HL-60/S4 (cell line): ENCODE results near the gene SYNDIG1.

ENCODE experiments used
- in situ Hi-C: fragments of 300-500 bp; cut with MboI; formaldehyde crosslinking; loops from 2 replicates; pipeline ENCODE4 v1.14.3; 2022; ENCODE audit warnings: low sequenced_read_pairs

SYNDIG1 gene

GRCh38 chr20:24669701-24670100 is 200.3 kb downstream of the SYNDIG1 start:
- in situ Hi-C loops, result no loop called here

DNA sequence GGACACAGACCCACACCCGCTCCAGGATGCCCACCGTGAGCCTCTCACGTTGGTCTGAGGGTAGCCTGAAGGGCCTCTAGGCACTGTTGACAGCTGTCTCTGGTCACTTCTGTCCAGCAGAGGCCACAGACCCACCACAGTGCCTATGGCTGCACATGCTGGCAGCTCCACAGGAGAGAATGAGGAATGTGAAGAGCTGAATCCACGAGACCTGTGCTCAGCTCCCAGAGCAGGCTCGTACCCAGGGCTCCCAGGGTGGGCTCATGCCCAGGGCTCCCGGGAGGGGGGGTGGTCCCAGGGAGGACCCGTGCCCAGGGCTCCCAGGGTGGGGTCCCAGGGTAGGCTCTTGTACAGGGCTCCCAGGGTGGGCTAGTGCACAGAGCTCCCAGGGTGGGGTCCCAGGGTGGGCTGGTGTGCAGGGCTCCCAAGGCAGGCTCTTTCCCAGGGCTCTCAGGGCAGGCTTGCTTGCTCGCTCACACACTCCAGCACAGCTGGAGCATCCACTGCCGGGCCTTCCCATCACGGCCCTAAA is 201.0 kb downstream of the SYNDIG1 start:
- in situ Hi-C loops, result no loop called here

DNA sequence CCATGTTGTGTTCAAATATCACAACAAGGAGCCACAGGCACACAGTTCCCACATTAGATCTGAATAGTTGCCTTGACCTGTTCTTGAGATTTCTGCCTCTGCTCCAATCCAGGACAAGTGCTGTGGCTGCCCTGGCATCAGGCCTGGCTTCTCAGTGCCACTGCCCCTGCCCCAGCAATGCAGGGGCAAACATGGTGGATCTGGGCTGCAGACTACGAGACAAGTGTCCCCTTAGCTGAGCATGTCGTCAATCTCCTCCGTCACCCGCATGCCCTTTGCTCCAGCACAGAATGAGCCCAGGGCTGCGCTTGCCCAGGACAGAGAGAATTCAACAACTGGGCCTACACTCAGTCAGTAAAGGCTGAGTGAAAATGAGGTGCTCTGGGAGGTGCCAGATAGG is 201.6 kb downstream of the SYNDIG1 start:
- in situ Hi-C loops, result no loop called here

DNA sequence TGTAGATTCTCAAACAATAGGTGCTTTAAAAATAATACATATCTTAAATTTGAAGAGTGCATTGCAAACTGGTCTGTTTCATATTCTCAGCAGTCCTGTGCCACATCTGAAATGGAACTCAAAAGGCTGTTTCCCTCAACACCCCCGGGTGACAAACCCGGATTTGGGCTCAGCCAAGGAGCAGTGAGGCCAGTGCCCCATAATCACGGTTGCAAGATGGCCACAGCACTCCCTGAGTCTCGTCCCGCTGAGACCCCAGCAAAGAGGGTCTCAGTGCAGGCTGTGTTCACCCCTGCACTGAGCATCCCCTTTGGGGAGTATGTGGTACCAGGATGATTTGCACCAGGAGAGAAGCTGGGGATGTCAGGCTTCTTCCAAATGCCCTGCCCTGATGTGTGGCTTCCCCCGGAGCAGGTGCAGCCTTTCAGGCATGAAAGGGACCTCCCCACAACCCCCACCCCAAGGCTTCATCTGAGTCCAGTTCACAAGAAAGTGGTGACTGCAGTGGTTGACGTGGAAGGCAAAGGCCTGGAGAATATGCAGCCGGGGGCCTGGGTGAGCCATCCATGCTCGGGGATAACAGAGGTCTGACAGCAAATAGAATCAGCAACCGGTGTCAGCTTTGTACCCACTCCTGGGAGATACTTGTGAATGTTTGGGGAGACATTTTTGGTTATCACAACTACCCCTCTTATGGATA is 202.9 kb downstream of the SYNDIG1 start:
- in situ Hi-C loops, result no loop called here

GRCh38 chr20:24672886-24673677 is 203.7 kb downstream of the SYNDIG1 start:
- in situ Hi-C loops, result no loop called here

DNA sequence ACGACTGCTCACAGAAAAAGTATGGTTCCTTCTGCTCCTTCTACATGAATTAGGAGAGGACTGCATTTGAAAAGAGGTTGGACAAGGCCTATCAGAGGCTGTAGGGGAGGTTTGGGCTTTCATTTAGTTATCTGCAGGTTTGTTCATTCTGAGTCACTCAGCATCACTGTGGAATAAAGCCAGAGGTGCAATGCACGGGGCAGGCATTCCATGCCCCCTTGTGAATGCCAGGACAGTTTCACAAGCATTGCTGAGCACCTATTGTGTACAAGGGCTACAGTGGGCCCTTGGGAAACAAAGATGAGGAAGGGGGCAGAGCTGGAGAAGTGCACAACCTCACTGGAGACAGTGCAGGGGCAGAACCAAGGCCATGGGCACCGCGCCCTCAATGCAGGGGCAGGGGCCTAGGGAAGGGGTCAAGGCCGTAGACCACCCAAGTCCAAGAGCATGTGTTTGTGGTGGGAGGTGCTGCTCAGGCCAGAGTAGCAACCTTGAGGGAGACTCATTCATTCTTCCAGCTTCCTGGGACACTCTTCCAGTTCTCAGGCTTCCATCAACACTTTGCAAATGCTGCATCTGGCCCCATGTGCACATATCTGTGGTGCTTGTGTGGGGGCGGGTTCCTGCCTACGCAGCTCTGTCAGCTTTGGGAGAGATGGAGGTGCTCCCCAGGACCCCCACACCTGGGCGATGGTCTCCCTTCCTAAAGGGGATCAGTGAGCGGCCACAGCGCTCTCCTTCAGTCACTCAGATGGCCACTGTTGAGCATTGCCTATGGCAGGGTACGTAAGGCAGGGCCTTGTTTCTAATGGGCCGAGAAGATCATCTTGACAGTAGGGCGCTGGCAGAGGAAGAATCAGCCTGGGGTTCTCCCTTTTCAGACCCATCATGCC is 204.5 kb downstream of the SYNDIG1 start:
- in situ Hi-C loops, result no loop called here

DNA sequence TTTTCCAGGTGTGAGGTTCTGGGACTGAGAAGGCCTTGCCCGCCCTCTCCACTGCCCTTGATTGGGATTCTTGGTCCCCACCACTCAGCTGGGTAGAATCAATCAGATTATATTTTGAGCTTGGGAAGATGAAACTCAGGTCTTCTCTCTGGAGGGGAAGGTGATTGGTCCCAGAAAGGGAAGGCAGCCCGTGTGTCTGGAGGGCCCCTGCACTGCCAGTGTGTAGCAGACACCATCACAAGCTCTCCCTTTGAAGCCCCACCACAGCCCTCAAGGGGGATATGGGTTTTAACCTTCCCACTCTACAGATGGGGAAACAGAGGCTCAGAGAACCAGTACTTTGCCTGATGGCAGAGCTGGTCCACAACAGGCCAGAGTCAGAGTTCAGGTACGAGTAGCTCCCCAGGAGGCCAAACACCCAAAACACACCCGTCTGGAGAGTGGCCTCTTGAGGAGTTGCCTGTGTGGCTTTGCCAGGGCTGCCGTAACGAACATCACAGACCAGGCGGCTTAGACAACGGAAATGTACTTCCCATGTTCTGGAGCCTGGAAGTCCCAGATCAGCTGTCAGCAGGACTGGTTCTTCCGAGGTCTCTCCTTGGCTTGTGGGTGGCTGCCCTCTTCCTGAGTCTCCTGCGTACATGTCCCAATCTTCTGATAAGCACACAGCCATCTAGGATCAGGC is 205.6 kb downstream of the SYNDIG1 start:
- in situ Hi-C loops, result no loop called here

GRCh38 chr20:24675651-24676352 is 206.4 kb downstream of the SYNDIG1 start:
- in situ Hi-C loops, result no loop called here

GRCh38 chr20:24676353-24676977 is 207.0 kb downstream of the SYNDIG1 start:
- in situ Hi-C loops, result no loop called here

GRCh38 chr20:24676978-24677370 is 207.5 kb downstream of the SYNDIG1 start:
- in situ Hi-C loops, result no loop called here

DNA sequence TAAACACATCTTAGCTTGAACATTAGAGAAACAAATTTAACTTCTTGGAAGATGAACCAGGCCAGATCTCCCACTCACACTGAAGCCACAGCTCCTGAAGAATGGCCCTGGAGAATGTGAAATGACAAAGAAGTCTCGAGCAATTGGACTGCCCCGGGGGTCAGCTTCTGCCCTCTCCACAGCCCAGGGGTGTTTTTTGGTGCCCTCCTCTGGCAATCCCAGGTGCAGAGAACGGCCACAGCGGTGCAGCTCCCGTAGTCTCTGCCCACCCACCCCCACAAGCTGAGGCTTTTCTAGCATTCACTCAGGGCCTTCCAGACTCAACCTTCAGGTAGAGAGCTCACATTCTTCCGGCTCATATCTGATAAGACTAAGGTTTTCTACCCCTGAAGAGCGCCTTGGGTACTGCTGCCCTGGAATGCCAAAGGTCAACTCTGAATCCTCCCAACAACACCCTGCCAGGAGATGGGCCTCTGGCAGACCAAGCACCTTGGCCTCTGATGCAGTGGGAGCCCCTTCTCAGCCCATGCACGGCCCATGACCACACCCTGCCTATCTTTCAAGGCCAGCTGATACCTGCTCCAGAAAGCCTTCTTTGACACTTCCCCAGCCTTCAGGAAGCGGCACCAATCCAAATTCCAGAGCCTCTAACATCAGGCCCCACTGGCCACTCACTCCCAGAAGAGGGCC is 208.3 kb downstream of the SYNDIG1 start:
- in situ Hi-C loops, result no loop called here

DNA sequence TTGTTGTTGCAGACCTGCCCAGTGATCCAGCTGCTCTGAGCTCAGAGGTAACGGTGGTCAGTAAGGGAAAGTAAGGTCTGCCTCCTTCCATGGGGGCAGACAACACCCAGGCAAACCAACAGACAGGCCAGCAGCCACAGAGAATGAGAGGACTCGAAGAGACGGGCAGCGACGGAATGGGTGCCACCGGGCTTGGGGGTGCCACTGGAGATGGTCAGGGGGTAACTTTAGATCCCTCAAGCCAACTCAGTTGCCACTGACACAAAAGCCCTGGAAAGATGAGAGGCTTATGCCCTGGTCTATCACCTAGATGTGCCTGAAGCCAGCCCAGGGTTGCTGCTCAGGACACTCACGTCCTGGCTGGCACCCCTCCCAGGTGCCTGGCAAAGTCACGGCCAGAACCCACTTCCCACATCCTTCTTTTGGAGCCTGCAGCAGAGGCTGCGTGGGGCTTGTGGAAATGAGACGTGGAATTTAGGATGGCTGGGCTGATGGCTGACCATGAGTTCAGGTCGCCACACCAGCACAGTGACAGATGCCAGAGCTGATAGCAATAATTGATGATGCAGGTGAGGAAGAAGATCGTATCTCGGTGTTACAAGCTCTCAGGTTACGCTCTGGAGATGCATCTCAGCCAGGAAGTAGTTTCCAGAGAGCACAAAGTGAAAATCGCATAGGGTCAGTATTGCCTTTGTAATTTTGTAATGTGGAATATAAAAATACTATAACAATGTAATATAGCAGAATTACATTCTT is 209.1 kb downstream of the SYNDIG1 start:
- in situ Hi-C loops, result no loop called here

GRCh38 chr20:24679448-24680047 is 210.1 kb downstream of the SYNDIG1 start:
- in situ Hi-C loops, result no loop called here

DNA sequence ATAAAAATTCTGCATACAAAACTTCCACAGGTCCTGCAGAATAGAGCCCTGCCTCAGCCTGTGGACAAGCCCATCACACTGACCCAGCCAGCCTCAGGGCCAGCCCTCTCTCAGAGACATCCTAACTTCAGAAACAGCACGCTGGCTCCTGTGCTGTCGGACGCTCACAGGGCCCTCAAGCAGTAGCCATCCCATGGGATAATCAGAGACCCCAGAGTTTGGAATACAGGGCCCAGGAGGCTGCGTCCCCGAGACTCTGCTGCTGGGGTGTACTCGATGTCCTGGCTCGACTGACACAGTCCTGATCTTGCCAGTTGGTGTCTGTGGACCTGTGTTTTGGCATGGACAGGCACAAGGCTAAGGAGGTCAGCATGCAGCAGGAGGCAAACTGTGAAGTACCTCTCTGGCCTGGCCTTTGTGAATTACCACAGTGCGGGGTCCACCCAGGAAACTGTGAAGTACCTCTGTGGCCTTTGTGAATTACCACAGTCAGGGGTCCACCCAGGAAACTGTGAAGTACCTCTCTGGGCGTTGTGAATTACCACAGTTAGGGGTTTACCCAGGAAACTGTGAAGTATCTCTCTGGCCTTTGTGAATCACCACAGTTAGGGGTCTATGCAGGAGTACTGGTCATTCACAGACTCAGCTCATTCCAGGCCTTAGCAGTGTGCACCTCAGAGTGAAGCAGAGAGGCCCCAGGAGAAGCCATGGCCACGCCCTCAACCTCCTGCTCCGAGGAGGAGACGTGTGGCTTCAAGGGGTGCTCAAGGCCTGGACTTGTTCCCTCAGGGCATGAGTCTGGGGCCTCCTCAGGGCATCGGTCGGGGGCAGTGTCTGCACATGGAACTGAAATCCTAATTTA is 212.4 kb downstream of the SYNDIG1 start:
- in situ Hi-C loops, result no loop called here

GRCh38 chr20:24682496-24682985 is 213.1 kb downstream of the SYNDIG1 start:
- in situ Hi-C loops, result no loop called here

DNA sequence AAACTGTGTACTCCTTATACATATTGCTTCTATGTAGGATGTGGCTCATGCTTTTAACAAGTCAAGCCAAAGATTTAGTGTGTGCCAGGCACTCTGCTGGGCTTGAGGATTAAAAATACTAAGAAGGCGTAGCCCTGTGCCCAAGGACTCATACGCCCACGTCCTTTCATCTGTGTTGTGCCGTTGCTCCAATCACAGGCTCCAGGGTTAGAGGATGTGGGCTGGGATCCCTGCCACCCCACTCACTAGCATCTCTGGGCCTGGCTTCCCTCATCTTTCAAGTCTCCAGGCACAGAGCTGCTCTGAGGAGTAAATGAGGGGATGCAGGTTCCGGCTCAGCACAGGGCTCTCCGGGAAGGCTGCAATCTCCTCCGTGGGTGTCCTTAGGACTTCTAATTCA is 214.2 kb downstream of the SYNDIG1 start:
- in situ Hi-C loops, result no loop called here

DNA sequence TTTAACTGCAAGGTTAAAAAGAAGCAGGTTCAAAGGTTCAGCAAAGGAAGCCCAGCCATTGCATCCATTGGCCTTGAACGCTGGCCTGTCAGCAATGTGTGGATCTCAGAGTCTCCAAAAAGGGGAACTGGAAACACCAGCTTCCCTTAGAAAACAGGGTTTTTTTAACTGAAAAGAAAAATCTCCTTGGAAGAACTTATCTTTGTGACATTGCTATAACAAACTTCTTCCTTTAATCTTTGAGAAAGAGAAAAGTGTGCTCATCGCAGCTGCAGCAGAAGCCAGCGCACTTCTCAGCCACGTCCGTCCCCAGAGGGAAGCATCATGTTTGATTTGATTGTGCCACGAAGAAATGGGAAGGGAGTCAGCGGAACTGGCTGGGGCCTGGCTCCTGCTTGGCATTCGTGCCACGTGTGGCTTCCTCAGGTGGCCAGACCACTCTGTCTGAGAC is 215.0 kb downstream of the SYNDIG1 start:
- in situ Hi-C loops, result no loop called here
